ENCODE results near the gene ST7. TPM values are rescaled to one million over a fixed set of nuclear protein-coding genes. Genes with fewer than 3 reads are reported as not detected.
"Not testable (repeated sequence)": the region's sequence is repeated elsewhere in the genome, so short reads cannot be mapped to it uniquely, and the experiment has no call there.

ST7 gene
- total RNA-seq, 2 donors from 2014 or later, result 7.6 to 9.8 TPM

DNA sequence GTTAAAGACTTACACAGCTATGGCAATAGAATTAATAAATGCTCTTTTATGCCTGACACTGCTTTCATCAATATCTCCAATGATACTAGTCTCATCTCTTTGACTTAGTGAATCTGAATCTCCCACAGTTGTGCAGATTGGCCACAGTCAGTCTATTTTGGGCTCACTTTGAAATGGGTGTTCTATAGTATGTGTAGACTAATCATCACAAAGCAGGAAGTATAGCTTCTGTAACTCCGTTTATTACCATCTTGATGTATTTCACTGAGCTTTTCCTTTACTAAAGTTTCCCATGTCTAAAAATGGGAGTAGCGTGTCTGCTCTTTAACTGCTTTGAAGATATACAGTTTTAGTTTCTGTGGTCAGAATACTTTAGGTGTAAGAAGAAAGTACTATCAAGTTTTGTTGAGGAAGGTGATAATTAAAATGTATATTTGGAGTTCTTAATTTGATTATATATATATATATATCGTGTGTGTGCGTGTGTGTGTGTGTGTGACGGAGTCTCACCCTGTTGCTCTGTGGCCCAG is 70.1 kb downstream of the ST7 start:
- H3K27me3 Mint-ChIP-seq, result no peaks in the 10 kb centered on the region
- H3K4me1 Mint-ChIP-seq (ENCODE audit: low read depth in 2 of 2), result peaks cover 7 to 10% of the 10 kb centered on the region in 2 donors
- no peak overlapping the region for H3K4me3 Mint-ChIP-seq
- no peaks in the 10 kb centered on the region for H3K36me3 Mint-ChIP-seq
- no peak overlapping the region for H3K27ac Mint-ChIP-seq
- no peaks in the 10 kb centered on the region for H3K9me3 Mint-ChIP-seq
- ATAC-seq, result peak in 1 of 2 donors; percentile 49
- no peak for DNase-seq (ENCODE audit: low spot score)

DNA sequence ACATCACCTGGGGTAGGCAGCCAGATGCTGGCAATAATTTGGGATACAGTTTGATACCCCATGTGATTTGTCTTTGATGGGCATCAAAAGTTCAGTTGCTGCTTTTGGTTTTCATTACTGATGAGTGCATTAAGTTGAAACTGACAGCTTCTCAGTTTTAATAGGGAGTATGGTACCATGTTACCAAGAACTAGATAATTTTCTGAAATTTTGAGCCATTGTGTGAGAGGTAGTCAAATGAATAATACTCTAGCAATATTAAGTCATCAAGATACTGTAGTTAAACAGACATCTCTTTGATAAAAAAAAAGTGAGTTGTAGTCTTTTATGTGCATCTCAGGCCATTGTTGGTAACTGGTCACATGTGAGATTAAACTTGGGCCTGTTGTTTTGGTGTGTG is 71.5 kb downstream of the ST7 start:
- Mint-ChIP-seq H3K36me3 (no peaks in the 10 kb centered on the region), H3K4me1 (ENCODE audit: low read depth in 2 of 2) (peaks cover 7 to 10% of the 10 kb centered on the region in 2 donors), H3K4me3 (no peak overlapping the region), H3K9me3 (no peaks in the 10 kb centered on the region), H3K27ac (no peak overlapping the region), H3K27me3 (no peaks in the 10 kb centered on the region)
- ATAC-seq, result peak in 1 of 2 donors; percentile 33
- DNase-seq (ENCODE audit: low spot score), result no peak

DNA sequence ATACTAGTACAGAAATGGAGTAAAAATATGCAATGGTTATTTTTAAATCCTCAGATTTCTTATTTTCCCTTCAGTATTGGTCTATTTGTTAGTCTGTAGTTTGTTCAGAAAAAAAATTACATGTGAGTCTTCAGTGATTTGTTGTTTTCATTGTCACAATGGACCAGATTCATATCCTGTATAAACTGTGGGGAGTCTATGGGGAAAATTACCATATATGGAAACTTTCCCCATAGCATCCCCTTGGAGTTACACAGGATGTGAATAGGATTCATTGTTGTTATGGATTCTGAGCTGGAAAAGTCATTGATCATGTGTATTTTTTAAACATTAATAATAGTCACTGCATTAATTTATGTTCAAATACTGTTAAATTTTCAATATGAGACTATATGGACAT is 72.6 kb downstream of the ST7 start:
- Mint-ChIP-seq H3K4me3 (no peak overlapping the region), H3K27me3 (no peaks in the 10 kb centered on the region), H3K27ac (no peak overlapping the region), H3K4me1 (ENCODE audit: low read depth in 2 of 2) (peaks cover 7 to 10% of the 10 kb centered on the region in 2 donors), H3K36me3 (no peaks in the 10 kb centered on the region), H3K9me3 (peaks cover 3% of the 10 kb centered on the region)
- no peak for ATAC-seq
- DNase-seq (ENCODE audit: low spot score), result no peak

DNA sequence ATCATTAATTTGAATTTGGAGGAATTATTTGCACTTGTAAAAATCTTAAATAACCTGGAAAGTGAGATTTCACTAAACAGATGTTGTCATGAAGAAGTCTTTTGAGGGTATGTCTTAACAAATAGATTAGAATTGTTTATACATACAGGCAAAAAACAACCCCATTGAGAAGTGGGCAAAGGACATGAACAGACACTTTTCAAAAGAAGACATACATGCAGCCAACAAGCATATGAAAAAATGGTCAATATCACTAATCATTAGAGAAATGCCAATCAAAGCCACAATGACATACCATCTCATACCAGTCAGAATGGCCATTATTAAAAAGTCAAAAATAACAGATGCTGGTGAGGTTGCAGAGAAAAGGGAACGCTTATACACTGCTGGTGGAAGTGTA is 77.0 kb downstream of the ST7 start:
- not testable (repeated sequence) for ATAC-seq; H3K9me3 Mint-ChIP-seq; H3K36me3 Mint-ChIP-seq; H3K27ac Mint-ChIP-seq; H3K4me3 Mint-ChIP-seq; H3K27me3 Mint-ChIP-seq; H3K4me1 Mint-ChIP-seq (ENCODE audit: low read depth in 2 of 2); DNase-seq (ENCODE audit: low spot score)

DNA sequence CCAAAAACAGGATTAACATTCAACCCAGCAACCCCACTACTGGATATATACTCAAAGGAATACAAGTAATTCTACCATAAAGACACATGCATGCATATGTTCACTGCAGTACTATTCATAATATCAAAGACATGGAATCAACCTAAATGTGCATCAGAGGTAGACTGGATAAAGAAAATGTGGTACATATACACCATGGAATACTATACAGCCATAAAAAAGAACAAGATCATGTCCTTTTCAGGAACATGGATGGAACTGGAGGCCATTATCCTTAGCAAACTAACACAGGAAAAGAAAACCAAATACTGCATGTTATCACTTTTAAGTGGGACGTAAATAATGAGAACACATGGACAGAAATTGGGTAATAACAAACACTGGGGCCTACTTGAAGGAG is 77.5 kb downstream of the ST7 start:
- not testable (repeated sequence) for H3K4me3 Mint-ChIP-seq, H3K9me3 Mint-ChIP-seq

DNA sequence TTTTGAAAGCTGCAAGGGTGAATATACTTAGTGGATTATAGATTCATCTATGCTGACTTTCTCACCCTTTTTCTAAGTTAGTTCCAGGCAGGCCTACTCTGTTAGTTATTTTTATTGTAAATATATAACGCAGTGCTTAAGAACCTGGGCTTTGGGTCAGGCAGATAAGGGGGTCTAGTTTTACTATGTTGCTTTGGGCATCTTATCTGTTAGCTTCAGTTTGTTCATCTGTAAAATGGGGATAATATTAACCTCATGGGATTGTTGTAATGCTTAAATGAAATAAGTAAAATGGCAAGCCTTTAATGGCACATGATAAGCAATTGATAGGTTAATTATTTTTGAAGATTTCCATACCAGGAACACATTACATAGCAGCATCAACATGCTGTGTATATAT is 79.5 kb downstream of the ST7 start:
- H3K36me3 Mint-ChIP-seq, result no peaks in the 10 kb centered on the region
- H3K4me1 Mint-ChIP-seq (ENCODE audit: low read depth in 2 of 2), result peaks cover 0 to 4% of the 10 kb centered on the region in 2 donors
- no peak overlapping the region for H3K4me3 Mint-ChIP-seq
- no peaks in the 10 kb centered on the region for H3K27me3 Mint-ChIP-seq
- ATAC-seq, result no peak
- H3K27ac Mint-ChIP-seq, result no peak overlapping the region
- DNase-seq (ENCODE audit: low spot score), result no peak
- peaks cover 3% of the 10 kb centered on the region for H3K9me3 Mint-ChIP-seq

More for the DNA sequence above, 77.5 kb downstream of the ST7 start:
- not testable (repeated sequence) for H3K27ac Mint-ChIP-seq; H3K4me1 Mint-ChIP-seq (ENCODE audit: low read depth in 2 of 2); H3K36me3 Mint-ChIP-seq; H3K27me3 Mint-ChIP-seq; ATAC-seq; DNase-seq (ENCODE audit: low spot score)

DNA sequence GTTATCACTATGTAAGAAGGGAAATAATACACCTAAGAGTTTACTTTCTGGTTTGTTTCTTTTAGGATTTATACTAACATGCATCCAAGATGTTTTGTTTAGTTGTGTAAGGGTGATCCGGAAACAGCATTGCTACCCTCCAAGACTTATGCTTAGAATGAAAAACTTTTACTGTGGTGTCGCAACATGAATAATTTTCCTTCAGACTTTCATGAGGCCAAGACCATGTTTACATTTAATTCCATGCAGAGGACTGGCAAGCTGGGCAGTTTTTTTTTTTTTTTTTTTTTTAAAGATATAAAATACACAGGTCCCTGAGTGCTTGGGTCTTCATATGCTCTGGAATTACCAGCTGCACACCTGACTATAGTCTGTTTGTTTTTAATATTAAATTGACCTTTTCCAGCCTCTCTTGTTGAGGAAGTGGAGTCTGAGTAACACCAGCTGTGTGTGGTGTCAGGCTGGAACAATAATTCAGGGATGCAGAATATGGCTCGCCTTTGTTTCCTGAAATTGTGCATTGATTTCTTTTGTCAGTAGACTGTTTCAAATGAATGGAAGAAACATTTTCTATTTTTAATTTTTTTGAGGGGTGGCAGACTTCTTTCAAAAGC is 81.7 kb downstream of the ST7 start:
- Mint-ChIP-seq H3K4me3 (no peak overlapping the region), H3K36me3 (no peaks in the 10 kb centered on the region), H3K4me1 (ENCODE audit: low read depth in 2 of 2) (peaks cover 0 to 8% of the 10 kb centered on the region in 2 donors), H3K27ac (no peak overlapping the region), H3K27me3 (no peaks in the 10 kb centered on the region), H3K9me3 (peaks cover 3% of the 10 kb centered on the region)
- ATAC-seq (no peak), DNase-seq (ENCODE audit: low spot score) (no peak)

DNA sequence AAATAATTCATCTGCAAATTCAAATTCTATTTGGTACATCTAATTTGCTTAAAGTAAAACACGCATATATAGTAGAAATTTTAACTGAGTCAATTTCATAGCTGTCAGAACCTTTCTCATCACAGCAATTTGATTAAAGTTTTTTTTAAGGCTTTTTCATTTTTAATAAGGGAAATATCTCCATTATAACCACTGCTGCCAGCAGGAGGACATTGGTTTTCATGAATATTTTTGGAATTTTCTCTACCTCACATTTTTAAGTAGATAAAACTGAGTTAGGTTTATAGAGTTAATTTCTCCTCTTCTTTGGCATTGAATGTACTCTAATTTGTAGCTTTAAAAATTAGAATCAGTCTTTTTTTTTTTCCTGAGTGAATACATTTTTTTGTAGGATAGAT is 82.2 kb downstream of the ST7 start:
- no peak for ATAC-seq
- H3K36me3 Mint-ChIP-seq, result no peaks in the 10 kb centered on the region
- peaks cover 3% of the 10 kb centered on the region for H3K9me3 Mint-ChIP-seq
- H3K4me1 Mint-ChIP-seq (ENCODE audit: low read depth in 2 of 2), result peaks cover 0 to 8% of the 10 kb centered on the region in 2 donors
- H3K4me3 Mint-ChIP-seq, result no peak overlapping the region
- no peak overlapping the region for H3K27ac Mint-ChIP-seq
- no peak for DNase-seq (ENCODE audit: low spot score)
- H3K27me3 Mint-ChIP-seq, result no peaks in the 10 kb centered on the region

DNA sequence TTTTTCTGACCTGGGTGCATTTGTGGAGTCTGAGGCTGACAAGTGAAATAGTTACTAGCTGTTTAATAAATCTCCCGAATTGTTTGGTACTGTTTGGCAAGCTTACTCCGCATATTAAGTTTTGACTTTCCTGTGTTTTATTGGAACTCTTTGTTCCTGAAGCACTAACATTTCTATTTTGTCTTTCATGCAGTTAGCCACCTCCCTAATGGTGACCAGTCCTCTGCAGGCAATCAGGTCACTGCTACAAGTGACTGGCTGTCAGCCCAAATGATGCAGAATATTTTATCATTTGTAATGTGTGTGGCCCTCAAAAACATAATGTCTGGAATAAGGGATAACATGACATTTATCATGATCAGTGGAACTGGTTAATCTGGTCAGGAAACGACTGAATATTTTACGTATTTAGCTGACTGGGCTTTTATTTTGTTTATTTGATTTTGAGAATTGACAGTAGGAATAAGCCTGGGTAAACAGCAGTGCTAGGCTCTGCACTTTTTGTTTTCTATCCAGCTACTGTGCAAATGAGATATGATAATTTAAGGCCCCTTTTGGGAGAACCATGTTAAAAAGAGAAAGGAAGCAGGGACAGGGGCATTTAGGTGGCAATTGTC is 82.9 kb downstream of the ST7 start:
- Mint-ChIP-seq H3K36me3 (no peaks in the 10 kb centered on the region), H3K4me3 (no peak overlapping the region), H3K27ac (no peak overlapping the region), H3K27me3 (no peaks in the 10 kb centered on the region), H3K9me3 (no peaks in the 10 kb centered on the region), H3K4me1 (ENCODE audit: low read depth in 2 of 2) (peaks cover 5 to 13% of the 10 kb centered on the region in 2 donors)
- DNase-seq (ENCODE audit: low spot score), result no peak
- ATAC-seq, result no peak

DNA sequence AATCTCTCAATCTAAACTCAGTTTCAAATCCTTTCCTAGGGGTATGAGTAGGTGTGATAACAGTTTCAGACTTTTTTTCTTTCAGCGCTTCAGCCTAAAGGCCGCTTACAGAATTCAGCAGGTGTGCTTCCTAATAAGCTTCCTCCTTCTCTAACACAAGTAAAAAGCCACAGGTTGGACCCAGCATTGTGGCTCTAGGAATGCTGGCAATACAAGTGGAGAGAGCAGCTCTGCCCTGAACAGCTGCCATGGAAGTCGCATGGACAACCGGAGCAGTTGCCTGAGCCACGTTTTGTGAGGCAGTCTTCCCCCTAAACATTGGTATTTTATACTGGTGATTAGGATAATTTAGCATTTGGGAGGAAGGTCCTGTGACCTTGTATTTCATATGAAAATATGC is 83.5 kb downstream of the ST7 start:
- Mint-ChIP-seq H3K27me3 (no peaks in the 10 kb centered on the region), H3K36me3 (no peaks in the 10 kb centered on the region), H3K4me3 (no peak overlapping the region), H3K27ac (no peak overlapping the region), H3K4me1 (ENCODE audit: low read depth in 2 of 2) (peaks cover 6 to 13% of the 10 kb centered on the region in 2 donors), H3K9me3 (no peaks in the 10 kb centered on the region)
- no peak for ATAC-seq
- DNase-seq (ENCODE audit: low spot score), result no peak

DNA sequence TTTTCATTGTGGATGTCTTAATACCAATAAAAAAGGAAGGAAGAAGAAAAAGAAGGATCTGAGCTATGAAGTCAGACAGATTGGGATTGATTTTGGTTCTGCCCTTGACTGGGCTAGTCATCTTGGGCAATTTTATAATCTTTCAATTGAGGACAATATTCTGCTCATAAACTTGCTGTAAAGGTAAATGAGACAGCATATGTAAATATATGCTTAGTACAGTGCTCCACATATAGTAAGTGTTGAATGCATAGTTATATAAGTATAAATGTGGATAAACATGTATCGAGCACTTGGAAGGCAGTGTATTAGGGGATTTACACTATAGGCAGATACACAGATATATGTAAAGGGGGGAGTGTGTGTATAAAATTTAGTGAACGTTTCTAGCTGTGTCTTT is 85.1 kb downstream of the ST7 start:
- Mint-ChIP-seq H3K9me3 (no peaks in the 10 kb centered on the region), H3K4me1 (ENCODE audit: low read depth in 2 of 2) (peaks cover 6 to 13% of the 10 kb centered on the region in 2 donors), H3K4me3 (no peak overlapping the region), H3K36me3 (no peaks in the 10 kb centered on the region), H3K27me3 (no peaks in the 10 kb centered on the region), H3K27ac (peak overlapping the region in 1 of 2 donors; percentile 56)
- DNase-seq (ENCODE audit: low spot score) (no peak), ATAC-seq (no peak)

DNA sequence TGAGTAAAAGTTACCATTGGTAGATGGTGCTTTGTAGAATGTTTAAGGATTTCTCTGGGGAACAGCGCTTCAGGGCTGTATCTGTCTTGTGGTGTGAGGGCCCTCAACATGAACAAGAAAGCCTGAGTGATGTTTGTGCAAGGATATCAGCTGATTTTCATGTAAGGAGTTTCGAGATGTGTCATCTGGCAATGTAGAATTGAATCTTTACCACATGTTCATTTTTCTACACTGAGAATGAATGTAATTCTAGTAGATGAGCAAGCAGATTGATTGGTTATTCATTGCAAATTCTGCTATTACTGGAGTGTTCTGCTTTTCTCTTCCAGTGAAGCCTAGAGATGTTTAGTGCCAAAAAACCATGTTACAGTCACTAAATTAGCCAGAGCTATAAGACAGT is 87.7 kb downstream of the ST7 start:
- Mint-ChIP-seq H3K9me3 (no peaks in the 10 kb centered on the region), H3K27ac (no peak overlapping the region), H3K4me3 (no peak overlapping the region), H3K27me3 (no peaks in the 10 kb centered on the region), H3K36me3 (no peaks in the 10 kb centered on the region), H3K4me1 (ENCODE audit: low read depth in 2 of 2) (peaks cover 16 to 18% of the 10 kb centered on the region in 2 donors)
- no peak for DNase-seq (ENCODE audit: low spot score)
- ATAC-seq, result peak; percentile 43 to 84

DNA sequence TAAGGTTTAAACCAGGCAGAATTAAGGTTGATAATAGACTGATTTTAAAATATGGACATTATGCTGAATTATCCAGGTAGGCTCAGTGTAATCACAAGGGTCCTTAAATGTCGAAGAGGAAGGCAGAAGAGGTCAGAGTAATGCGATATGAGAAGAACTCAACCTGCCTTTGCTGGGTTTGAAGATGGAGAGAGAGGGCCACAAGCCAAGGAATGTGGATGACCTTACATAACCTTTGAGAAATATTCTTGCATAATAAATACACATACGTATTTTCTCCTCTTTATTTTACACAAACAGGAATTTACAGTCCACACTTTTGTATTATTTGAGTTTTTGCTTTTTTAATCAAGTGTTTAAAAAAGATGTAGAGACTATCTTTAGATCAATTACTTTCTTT is 88.5 kb downstream of the ST7 start:
- no peak overlapping the region for H3K4me3 Mint-ChIP-seq
- ATAC-seq, result no peak
- H3K4me1 Mint-ChIP-seq (ENCODE audit: low read depth in 2 of 2), result peaks cover 22% of the 10 kb centered on the region in 2 donors
- no peaks in the 10 kb centered on the region for H3K27me3 Mint-ChIP-seq
- H3K36me3 Mint-ChIP-seq, result no peaks in the 10 kb centered on the region
- no peaks in the 10 kb centered on the region for H3K9me3 Mint-ChIP-seq
- no peak overlapping the region for H3K27ac Mint-ChIP-seq
- no peak for DNase-seq (ENCODE audit: low spot score)

DNA sequence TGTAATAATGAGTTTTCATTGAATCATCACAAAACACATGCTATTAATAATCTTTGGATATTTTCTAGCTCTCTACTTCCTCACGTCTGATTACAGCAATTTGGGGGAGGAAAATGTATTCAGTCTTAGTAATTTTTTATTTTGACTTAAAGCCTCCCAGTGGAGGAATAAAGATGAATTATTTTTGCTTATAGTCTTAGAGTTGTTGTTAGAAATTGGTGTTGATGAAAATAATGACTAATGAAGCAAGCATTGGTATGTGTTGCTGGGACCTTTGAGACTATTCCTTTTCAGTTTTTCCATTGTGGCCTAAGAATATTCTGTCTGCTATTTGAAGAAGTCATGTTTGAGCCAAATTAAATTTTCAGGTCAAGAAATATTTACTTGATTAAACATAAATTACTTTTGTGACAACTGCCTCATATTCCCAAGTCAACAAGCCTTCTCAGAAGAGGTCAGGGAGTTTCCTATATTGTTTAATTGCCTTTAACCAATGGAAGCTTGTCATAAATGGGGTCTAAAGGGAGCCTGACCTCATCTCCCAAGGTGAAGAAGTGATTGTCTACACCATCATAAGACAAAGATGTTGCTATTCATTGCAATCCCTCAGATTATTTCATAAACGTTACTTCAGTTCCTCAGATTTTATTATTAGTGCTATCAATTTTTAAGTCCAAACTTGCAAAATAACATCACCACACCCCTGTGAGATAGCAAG is 90.0 kb downstream of the ST7 start:
- DNase-seq (ENCODE audit: low spot score) (no peak), ATAC-seq (no peak)
- no peak overlapping the region for H3K27ac Mint-ChIP-seq
- peaks cover 23 to 26% of the 10 kb centered on the region in 2 donors for H3K4me1 Mint-ChIP-seq (ENCODE audit: low read depth in 2 of 2)
- H3K27me3 Mint-ChIP-seq, result no peaks in the 10 kb centered on the region
- H3K4me3 Mint-ChIP-seq, result no peak overlapping the region
- no peaks in the 10 kb centered on the region for H3K36me3 Mint-ChIP-seq
- no peaks in the 10 kb centered on the region for H3K9me3 Mint-ChIP-seq
